ENCODE measurements around the gene CCT8. TPM values are rescaled to one million over a fixed set of nuclear protein-coding genes. Genes with fewer than 3 reads are reported as not detected.

CCT8 gene
- total RNA-seq, 1 experiment from 2014 or later: 356 TPM

DNA sequence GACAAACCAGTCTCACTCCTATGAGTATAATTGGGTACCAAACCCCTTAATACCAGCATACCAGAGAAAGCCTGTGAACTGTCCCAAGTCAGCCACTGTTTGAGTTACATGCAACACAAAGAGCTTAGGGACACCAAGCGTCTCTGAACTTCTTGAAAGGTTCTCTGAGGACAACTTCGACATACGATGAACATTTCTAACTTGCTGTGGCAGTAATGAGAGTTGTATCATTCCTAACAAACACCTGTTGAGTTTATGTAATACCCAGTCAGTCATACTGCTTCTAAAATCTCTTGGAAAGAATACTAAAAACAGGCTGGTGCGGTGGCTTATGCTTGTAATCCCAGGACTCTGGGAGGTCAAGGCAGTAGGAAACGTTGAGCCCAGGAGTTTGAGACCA, 18.4 kb downstream of the CCT8 start:
- Mint-ChIP-seq H3K9me3 (no peaks in the 10 kb centered on the region), H3K4me3 (no peak overlapping the region), H3K36me3 (ENCODE audit: insufficient read depth in 1 of 3, low read depth in 3 of 3) (peaks cover 26 to 60% (median 45%) of the 10 kb centered on the region in 3 experiments; a peak in 6 of 7 replicates), H3K27me3 (ENCODE audit: low read depth) (no peaks in the 10 kb centered on the region), H3K4me1 (no peaks in the 10 kb centered on the region), H3K27ac (no peak overlapping the region)
- no peak overlapping the region for H2BK15ac ChIP-seq (ENCODE audit: low read depth, low read length)
- H4K20me1 ChIP-seq (ENCODE audit: control insufficient read depth, insufficient read depth, insufficient read length): no peaks in the 10 kb centered on the region
- no peak overlapping the region for H3K4me2 ChIP-seq (ENCODE audit: insufficient read depth, insufficient read length, low read length)
- no peak overlapping the region for H2BK12ac ChIP-seq (ENCODE audit: insufficient read length, low read depth, low read length)
- no peak overlapping the region for H3K14ac ChIP-seq (ENCODE audit: insufficient read depth, low read length)
- no peak overlapping the region for H3K18ac ChIP-seq (ENCODE audit: insufficient read length, low read depth, low read length)
- no peak overlapping the region for H4K5ac ChIP-seq (ENCODE audit: insufficient read length, low read depth, low read length)
- no peak overlapping the region for H2AFZ ChIP-seq (ENCODE audit: low read length)
- H4K91ac ChIP-seq (ENCODE audit: insufficient read length, low read depth, low read length): no peak overlapping the region
- no peak overlapping the region for H2BK120ac ChIP-seq (ENCODE audit: low read depth, low read length, poor library complexity, severe bottlenecking)
- no peaks in the 10 kb centered on the region for H3K27me3 ChIP-seq (ENCODE audit: insufficient read depth, low read length)
- H3K79me2 ChIP-seq (ENCODE audit: insufficient read depth, low read length): no peaks in the 10 kb centered on the region
- no peak overlapping the region for H2BK5ac ChIP-seq (ENCODE audit: insufficient read length, low read length)
- no peak overlapping the region for H3T11ph ChIP-seq (ENCODE audit: low read length)
- no peaks in the 10 kb centered on the region for H3K4me1 ChIP-seq (ENCODE audit: insufficient read depth, low read length)
- no peak overlapping the region for H2AK5ac ChIP-seq (ENCODE audit: insufficient read length, low read length)
- no peak overlapping the region for H3K23ac ChIP-seq (ENCODE audit: insufficient read length, low read depth, low read length)
- no peaks in the 10 kb centered on the region for H3K23me2 ChIP-seq (ENCODE audit: insufficient read length, low read depth, low read length, poor library complexity, severe bottlenecking)
- H3K27ac ChIP-seq (ENCODE audit: insufficient read length, low read depth, low read length): no peak overlapping the region
- WGBS (ENCODE audit: extremely low coverage, insufficient read length, low lambda C conversion rate): no CpG with 5 or more reads among the region's 5 CpGs
- H2BK20ac ChIP-seq (ENCODE audit: low read depth, low read length, poor library complexity, severe bottlenecking): no peak overlapping the region
- TF ChIP-seq, protein P1, sequence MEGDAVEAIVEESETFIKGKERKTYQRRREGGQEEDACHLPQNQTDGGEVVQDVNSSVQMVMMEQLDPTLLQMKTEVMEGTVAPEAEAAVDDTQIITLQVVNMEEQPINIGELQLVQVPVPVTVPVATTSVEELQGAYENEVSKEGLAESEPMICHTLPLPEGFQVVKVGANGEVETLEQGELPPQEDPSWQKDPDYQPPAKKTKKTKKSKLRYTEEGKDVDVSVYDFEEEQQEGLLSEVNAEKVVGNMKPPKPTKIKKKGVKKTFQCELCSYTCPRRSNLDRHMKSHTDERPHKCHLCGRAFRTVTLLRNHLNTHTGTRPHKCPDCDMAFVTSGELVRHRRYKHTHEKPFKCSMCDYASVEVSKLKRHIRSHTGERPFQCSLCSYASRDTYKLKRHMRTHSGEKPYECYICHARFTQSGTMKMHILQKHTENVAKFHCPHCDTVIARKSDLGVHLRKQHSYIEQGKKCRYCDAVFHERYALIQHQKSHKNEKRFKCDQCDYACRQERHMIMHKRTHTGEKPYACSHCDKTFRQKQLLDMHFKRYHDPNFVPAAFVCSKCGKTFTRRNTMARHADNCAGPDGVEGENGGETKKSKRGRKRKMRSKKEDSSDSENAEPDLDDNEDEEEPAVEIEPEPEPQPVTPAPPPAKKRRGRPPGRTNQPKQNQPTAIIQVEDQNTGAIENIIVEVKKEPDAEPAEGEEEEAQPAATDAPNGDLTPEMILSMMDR (conservative IDR thresholded peaks at IDR 0.05): no peak
- no peak overlapping the region for H4K8ac ChIP-seq (replicated peaks; ENCODE audit: insufficient read length, low read depth, low read length)
- no peaks in the 10 kb centered on the region for H3K79me1 ChIP-seq (ENCODE audit: insufficient read depth, low read depth, low read length, poor library complexity, severe bottlenecking)
- H3K9me3 ChIP-seq (ENCODE audit: control insufficient read depth, low read depth, low read length): no peaks in the 10 kb centered on the region
- no peak overlapping the region for H3K4ac ChIP-seq (ENCODE audit: low read depth, low read length)
- DNase-seq: no peak
- H3K56ac ChIP-seq (ENCODE audit: insufficient read length, low read depth, low read length): no peak overlapping the region
- H3K9ac ChIP-seq (ENCODE audit: extremely low read depth, insufficient read length, low read length): no peak overlapping the region

All from H9 (cell line).